BLaER1 (cell line): ENCODE data around the gene RBM7.

Source experiments
- H3K27ac ChIP-seq: shearing (Covaris generic); formaldehyde crosslinking; 2 replicates; pipeline ENCODE4 v1.8.1; 2022
- H3K27me3 ChIP-seq: shearing (Covaris generic); formaldehyde crosslinking; 2 replicates; pipeline ENCODE4 v1.8.1; 2022
- H3K36me3 ChIP-seq: shearing (Covaris generic); formaldehyde crosslinking; 2 replicates; pipeline ENCODE4 v1.8.1; 2022
- H3K4me1 ChIP-seq: shearing (Covaris generic); formaldehyde crosslinking; 2 replicates; pipeline ENCODE4 v1.8.1; 2022
- H3K4me2 ChIP-seq: shearing (Covaris generic); formaldehyde crosslinking; 2 replicates; pipeline ENCODE4 v1.8.1; 2022
- H3K4me3 ChIP-seq: shearing (Covaris generic); formaldehyde crosslinking; 2 replicates; pipeline ENCODE4 v1.8.1; 2022
- H3K9ac ChIP-seq: shearing (Covaris generic); formaldehyde crosslinking; 2 replicates; pipeline ENCODE4 v1.8.1; 2022
- H3K9me3 ChIP-seq: shearing (Covaris generic); formaldehyde crosslinking; 2 replicates; pipeline ENCODE4 v1.8.1; 2022
- H4K20me1 ChIP-seq: shearing (Covaris generic); formaldehyde crosslinking; 2 replicates; pipeline ENCODE4 v1.8.1; 2022
- Cebpa-rat ChIP-seq: shearing (Covaris generic); IDR thresholded peaks from 2 replicates; pipeline ENCODE4 v1.8.1; 2022

Gene RBM7

GRCh38 chr11:114442536-114442935 lies 42.1 kb downstream of the RBM7 start:
- Histone ChIP-seq H3K9me3 (no peaks in the 10 kb centered on the region), H3K27me3 (no peaks in the 10 kb centered on the region), H3K9ac (no peak overlapping the region), H3K4me2 (no peak overlapping the region), H3K36me3 (peaks cover 38% of the 10 kb centered on the region), H3K27ac (no peak overlapping the region), H3K4me3 (no peak overlapping the region), H4K20me1 (peaks cover 48% of the 10 kb centered on the region), H3K4me1 (peaks cover 23% of the 10 kb centered on the region)
- TF ChIP-seq Cebpa-rat: no peak

- peaks cover 69% of the 10 kb centered on the region for H3K36me3 ChIP-seq
- H3K9ac ChIP-seq: no peak overlapping the region
- no peak for TF ChIP-seq Cebpa-rat
- H4K20me1 ChIP-seq: peaks cover 24% of the 10 kb centered on the region; the same call in 1 of the 2 replicates
- no peaks in the 10 kb centered on the region for H3K27me3 ChIP-seq
- no peak overlapping the region for H3K4me3 ChIP-seq
- H3K4me1 ChIP-seq: no peaks in the 10 kb centered on the region
- H3K4me2 ChIP-seq: no peak overlapping the region
- H3K9me3 ChIP-seq: no peaks in the 10 kb centered on the region
- no peak overlapping the region for H3K27ac ChIP-seq
These were observed 47.0 kb downstream of the RBM7 start for GRCh38 chr11:114447444-114447843.

GRCh38 chr11:114447892-114448291 lies 47.4 kb downstream of the RBM7 start:
- Histone ChIP-seq H3K27ac (no peak overlapping the region), H4K20me1 (peaks cover 21% of the 10 kb centered on the region; the same call in 1 of the 2 replicates), H3K27me3 (no peaks in the 10 kb centered on the region), H3K4me3 (no peak overlapping the region), H3K4me2 (no peak overlapping the region), H3K4me1 (no peaks in the 10 kb centered on the region), H3K36me3 (peaks cover 70% of the 10 kb centered on the region), H3K9me3 (no peaks in the 10 kb centered on the region), H3K9ac (no peak overlapping the region)
- TF ChIP-seq Cebpa-rat: no peak

- Histone ChIP-seq H3K4me3 (no peak overlapping the region), H3K9me3 (no peaks in the 10 kb centered on the region), H4K20me1 (peaks cover 11% of the 10 kb centered on the region; the same call in 1 of the 2 replicates), H3K4me2 (no peak overlapping the region), H3K27me3 (no peaks in the 10 kb centered on the region), H3K9ac (no peak overlapping the region), H3K27ac (no peak overlapping the region), H3K4me1 (no peaks in the 10 kb centered on the region), H3K36me3 (peaks cover 76% of the 10 kb centered on the region)
- no peak for TF ChIP-seq Cebpa-rat
These were observed 48.5 kb downstream of the RBM7 start for GRCh38 chr11:114448749-114449482.

- Histone ChIP-seq H3K27ac (no peak overlapping the region), H4K20me1 (peaks cover 2% of the 10 kb centered on the region; the same call in 1 of the 2 replicates), H3K27me3 (no peaks in the 10 kb centered on the region), H3K4me1 (no peaks in the 10 kb centered on the region), H3K9me3 (no peaks in the 10 kb centered on the region), H3K4me2 (no peak overlapping the region), H3K36me3 (peaks cover 67% of the 10 kb centered on the region), H3K4me3 (no peak overlapping the region), H3K9ac (no peak overlapping the region)
- TF ChIP-seq Cebpa-rat: no peak
These were observed 49.4 kb downstream of the RBM7 start for GRCh38 chr11:114449845-114450244.

- H3K27me3 ChIP-seq: no peaks in the 10 kb centered on the region
- H3K9me3 ChIP-seq: no peaks in the 10 kb centered on the region
- no peaks in the 10 kb centered on the region for H3K4me1 ChIP-seq
- H3K4me3 ChIP-seq: no peak overlapping the region
- H3K27ac ChIP-seq: no peak overlapping the region
- H4K20me1 ChIP-seq: no peaks in the 10 kb centered on the region; the same call in 1 of the 2 replicates
- H3K36me3 ChIP-seq: peaks cover 51% of the 10 kb centered on the region
- no peak overlapping the region for H3K4me2 ChIP-seq
- no peak overlapping the region for H3K9ac ChIP-seq
- no peak for TF ChIP-seq Cebpa-rat
These were observed 51.9 kb downstream of the RBM7 start for GRCh38 chr11:114452399-114452798.
